ENCODE results near the gene DUSP12. TPM values are rescaled to one million over a fixed set of nuclear protein-coding genes. Genes with fewer than 3 reads are reported as not detected.

The DUSP12 gene
- total RNA-seq, 2 donors from 2014 or later: 26.2 to 28.9 TPM

DNA sequence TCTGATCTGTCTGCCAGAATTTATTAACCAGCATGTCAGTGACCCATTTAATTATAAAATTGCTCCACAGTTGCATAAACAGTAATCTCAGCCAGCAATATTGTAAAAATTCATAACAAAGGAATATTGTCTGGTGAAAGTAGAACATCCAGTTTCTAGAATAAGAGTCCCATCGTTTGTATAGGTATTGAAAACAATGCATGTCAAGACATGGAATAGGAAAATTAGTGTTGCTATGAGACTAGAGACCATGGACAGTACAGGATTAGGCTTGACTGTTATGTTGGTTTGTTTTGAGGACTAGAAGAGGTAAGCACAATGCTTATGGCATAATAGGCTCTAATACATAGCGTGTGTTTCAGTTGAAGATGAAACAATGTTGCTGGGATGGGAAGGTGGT is 53.6 kb downstream of the DUSP12 start:
- Mint-ChIP-seq H3K27me3 (ENCODE audit: insufficient read depth) (no peaks in the 10 kb centered on the region), H3K36me3 (ENCODE audit: low read depth) (peaks cover 4% of the 10 kb centered on the region), H3K9me3 (no peaks in the 10 kb centered on the region), H3K4me1 (no peaks in the 10 kb centered on the region), H3K4me3 (no peak overlapping the region), H3K27ac (no peak overlapping the region)
- TF ChIP-seq, protein P1, sequence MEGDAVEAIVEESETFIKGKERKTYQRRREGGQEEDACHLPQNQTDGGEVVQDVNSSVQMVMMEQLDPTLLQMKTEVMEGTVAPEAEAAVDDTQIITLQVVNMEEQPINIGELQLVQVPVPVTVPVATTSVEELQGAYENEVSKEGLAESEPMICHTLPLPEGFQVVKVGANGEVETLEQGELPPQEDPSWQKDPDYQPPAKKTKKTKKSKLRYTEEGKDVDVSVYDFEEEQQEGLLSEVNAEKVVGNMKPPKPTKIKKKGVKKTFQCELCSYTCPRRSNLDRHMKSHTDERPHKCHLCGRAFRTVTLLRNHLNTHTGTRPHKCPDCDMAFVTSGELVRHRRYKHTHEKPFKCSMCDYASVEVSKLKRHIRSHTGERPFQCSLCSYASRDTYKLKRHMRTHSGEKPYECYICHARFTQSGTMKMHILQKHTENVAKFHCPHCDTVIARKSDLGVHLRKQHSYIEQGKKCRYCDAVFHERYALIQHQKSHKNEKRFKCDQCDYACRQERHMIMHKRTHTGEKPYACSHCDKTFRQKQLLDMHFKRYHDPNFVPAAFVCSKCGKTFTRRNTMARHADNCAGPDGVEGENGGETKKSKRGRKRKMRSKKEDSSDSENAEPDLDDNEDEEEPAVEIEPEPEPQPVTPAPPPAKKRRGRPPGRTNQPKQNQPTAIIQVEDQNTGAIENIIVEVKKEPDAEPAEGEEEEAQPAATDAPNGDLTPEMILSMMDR (conservative IDR thresholded peaks at IDR 0.05): no peak
- Histone ChIP-seq H3K9ac (ENCODE audit: extremely low read depth, low read length, poor library complexity, severe bottlenecking) (no peak overlapping the region), H3K4me1 (ENCODE audit: control insufficient read depth, insufficient read depth, low read length) (no peaks in the 10 kb centered on the region), H3K27ac (ENCODE audit: low read depth, low read length) (no peak overlapping the region), H3K9me3 (ENCODE audit: control insufficient read depth, low read length) (no peaks in the 10 kb centered on the region), H3K27me3 (ENCODE audit: control insufficient read depth, insufficient read depth, low read length, poor library complexity, severe bottlenecking) (no peaks in the 10 kb centered on the region), H3K4me3 (ENCODE audit: low read length) (no peak overlapping the region), H3K36me3 (ENCODE audit: control insufficient read depth, insufficient read depth, low read length) (peaks cover 15% of the 10 kb centered on the region)
- no peak for DNase-seq
- WGBS, 2 experiments (ENCODE audit: insufficient coverage in 1 of 2, insufficient read length in 1 of 2): 90 to 100% methylated on average over 2 of the region's 2 CpGs

DNA sequence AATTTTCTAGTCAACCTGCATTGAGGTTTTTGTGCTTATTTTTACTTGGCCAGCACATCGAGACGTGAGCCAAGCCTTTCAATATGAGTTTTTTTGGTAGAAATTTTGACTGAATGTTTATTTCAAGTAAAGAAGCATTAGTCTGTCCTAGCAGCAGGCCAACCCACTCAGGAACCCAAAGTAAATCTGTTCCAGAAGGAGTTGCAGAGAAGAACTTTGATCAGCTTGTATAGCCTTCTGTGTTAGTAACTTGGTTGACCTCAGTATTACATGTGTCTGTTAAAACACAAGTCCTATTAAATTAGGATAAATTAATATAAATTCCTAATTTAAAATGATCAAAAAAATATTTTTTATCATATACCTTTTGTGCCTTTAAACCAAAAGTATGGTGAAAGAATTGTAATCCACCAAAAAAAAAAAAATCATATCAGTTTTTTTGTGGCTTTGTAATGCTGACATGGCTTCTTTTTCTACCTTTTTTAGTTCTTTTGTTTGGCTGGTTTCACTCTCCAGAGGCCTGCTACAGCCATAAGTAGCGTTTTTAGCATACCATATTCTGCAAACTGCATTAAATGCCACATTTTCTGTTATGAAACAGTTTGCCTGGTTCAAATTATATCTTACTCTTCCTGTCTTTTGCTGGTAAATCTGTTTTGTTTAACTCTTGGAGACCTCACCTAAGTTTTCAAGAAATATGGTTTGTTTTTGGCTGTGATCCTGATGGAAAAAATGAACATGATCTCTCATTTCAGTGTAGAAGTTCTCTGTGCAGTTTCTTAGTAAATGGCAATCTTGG is 56.0 kb downstream of the DUSP12 start:
- DNase-seq: no peak
- peaks cover 15% of the 10 kb centered on the region for H3K36me3 Mint-ChIP-seq (ENCODE audit: low read depth)
- Histone ChIP-seq H3K9me3 (ENCODE audit: control insufficient read depth, low read length) (peaks cover 7% of the 10 kb centered on the region), H3K4me3 (ENCODE audit: low read length) (no peak overlapping the region), H3K4me1 (ENCODE audit: control insufficient read depth, insufficient read depth, low read length) (no peaks in the 10 kb centered on the region), H3K27me3 (ENCODE audit: control insufficient read depth, insufficient read depth, low read length, poor library complexity, severe bottlenecking) (no peaks in the 10 kb centered on the region), H3K27ac (ENCODE audit: low read depth, low read length) (no peak overlapping the region), H3K36me3 (ENCODE audit: control insufficient read depth, insufficient read depth, low read length) (peaks cover 24% of the 10 kb centered on the region), H3K9ac (ENCODE audit: extremely low read depth, low read length, poor library complexity, severe bottlenecking) (no peak overlapping the region)
- WGBS, 2 experiments (ENCODE audit: insufficient coverage in 1 of 2, insufficient read length in 1 of 2): 92 to 93% methylated on average over 3 of the region's 3 CpGs
- TF ChIP-seq, protein P1 (conservative IDR thresholded peaks at IDR 0.05): no peak
- no peak overlapping the region for H3K27ac Mint-ChIP-seq
- peaks cover 17% of the 10 kb centered on the region for H3K9me3 Mint-ChIP-seq
- H3K4me1 Mint-ChIP-seq: no peaks in the 10 kb centered on the region
- no peak overlapping the region for H3K4me3 Mint-ChIP-seq
- no peaks in the 10 kb centered on the region for H3K27me3 Mint-ChIP-seq (ENCODE audit: insufficient read depth)

Other genes with a start within 250 kb of the DUSP12 start
- gene FCGR2A, start 244.3 kb upstream of the DUSP12 start, total RNA-seq: not detected
- not detected for gene HSPA6, start 225.2 kb upstream of the DUSP12 start, total RNA-seq
- not detected for gene FCGR3A, start 200.0 kb upstream of the DUSP12 start, total RNA-seq
- gene FCGR3B, start 118.6 kb upstream of the DUSP12 start, total RNA-seq: not detected
- not detected for gene FCGR2B, start 86.6 kb upstream of the DUSP12 start, total RNA-seq
- not detected for gene FCRLA, start 42.6 kb upstream of the DUSP12 start, total RNA-seq
- under 1 TPM; 0.22 to 0.51 TPM for gene FCRLB, start 28.2 kb upstream of the DUSP12 start, total RNA-seq
- gene ATF6, start 16.5 kb downstream of the DUSP12 start, total RNA-seq: 10 to 100 TPM; 14.4 to 19.8 TPM

Data from endodermal cell (in vitro differentiated cells).